DOHH2 (cell line): ENCODE measurements around the gene NR2F1-AS1.

ENCODE experiments used
- H3F3A ChIP-seq: fragments of 200-600 bp; sonication (generic), shearing (Covaris generic); 2 replicates; pipeline ENCODE4 v1.6.0; 2016; ENCODE audit warnings: antibody characterized with exemption, mild to moderate bottlenecking; ENCODE audit not compliant: control insufficient read depth, insufficient read depth
- H3K27ac ChIP-seq: fragments of 200-600 bp; sonication (generic); 2 replicates; pipeline ENCODE4 v1.5.1; 2014; ENCODE audit warnings: low read depth, mild to moderate bottlenecking, low read length, moderate library complexity
- H3K27me3 ChIP-seq: fragments of 200-600 bp; sonication (generic); 2 replicates; pipeline ENCODE4 v1.6.1; 2014; ENCODE audit warnings: mild to moderate bottlenecking, low read length, mixed read lengths; ENCODE audit not compliant: control insufficient read depth
- H3K36me3 ChIP-seq: fragments of 200-600 bp; sonication (generic); 2 replicates; pipeline ENCODE4 v1.6.1; 2014; ENCODE audit warnings: mild to moderate bottlenecking, low read length, moderate library complexity, mixed read lengths; ENCODE audit not compliant: control insufficient read depth
- H3K4me1 ChIP-seq: fragments of 200-600 bp; sonication (generic); 2 replicates; pipeline ENCODE4 v1.6.1; 2014; ENCODE audit warnings: mild to moderate bottlenecking, low read length, mixed read lengths; ENCODE audit not compliant: control insufficient read depth
- H3K4me2 ChIP-seq: fragments of 200-600 bp; sonication (generic); 2 replicates; pipeline ENCODE4 v1.6.0; 2014; ENCODE audit warnings: mild to moderate bottlenecking, low read length, moderate library complexity
- H3K4me3 ChIP-seq: fragments of 200-600 bp; sonication (generic); 2 replicates; pipeline ENCODE4 v1.5.1; 2014; ENCODE audit warnings: mild to moderate bottlenecking, low read length, mixed read lengths
- H3K79me2 ChIP-seq: fragments of 200-600 bp; sonication (generic); 2 replicates; pipeline ENCODE4 v1.6.1; 2014; ENCODE audit warnings: mild to moderate bottlenecking, low read length, mixed read lengths; ENCODE audit not compliant: control insufficient read depth
- H3K9me2 ChIP-seq: fragments of 200-600 bp; sonication (generic); replicated peaks from 2 replicates; pipeline ENCODE4 v1.6.1; 2014; ENCODE audit warnings: mild to moderate bottlenecking, low read length, mixed read lengths; ENCODE audit not compliant: control insufficient read depth
- H3K9me3 ChIP-seq: fragments of 200-600 bp; sonication (generic); 2 replicates; pipeline ENCODE4 v1.6.1; 2014; ENCODE audit warnings: antibody characterized with exemption, low read length, mixed read lengths; ENCODE audit not compliant: control insufficient read depth, insufficient read depth
- H4K20me1 ChIP-seq: fragments of 200-600 bp; sonication (generic); 2 replicates; pipeline ENCODE4 v1.6.0; 2014; ENCODE audit warnings: low read depth, mild to moderate bottlenecking, antibody characterized with exemption, low read length, moderate library complexity; ENCODE audit not compliant: control insufficient read depth, insufficient read depth
- EZH2phosphoT487 ChIP-seq: fragments of 200-600 bp; sonication (generic); IDR thresholded peaks from 2 replicates; pipeline ENCODE4 v1.6.1; 2017; ENCODE audit warnings: borderline replicate concordance, mild to moderate bottlenecking, antibody characterized with exemption, low read length, moderate library complexity, mixed read lengths
- TF ChIP-seq, protein P1 (sequence below): fragments of 200-600 bp; sonication (generic); IDR thresholded peaks from one replicate; pipeline ENCODE4 v1.5.1; 2014; ENCODE audit warnings: antibody characterized with exemption, mild to moderate bottlenecking, low read depth, low read length; ENCODE audit not compliant: poor library complexity, severe bottlenecking

The NR2F1-AS1 gene

DNA sequence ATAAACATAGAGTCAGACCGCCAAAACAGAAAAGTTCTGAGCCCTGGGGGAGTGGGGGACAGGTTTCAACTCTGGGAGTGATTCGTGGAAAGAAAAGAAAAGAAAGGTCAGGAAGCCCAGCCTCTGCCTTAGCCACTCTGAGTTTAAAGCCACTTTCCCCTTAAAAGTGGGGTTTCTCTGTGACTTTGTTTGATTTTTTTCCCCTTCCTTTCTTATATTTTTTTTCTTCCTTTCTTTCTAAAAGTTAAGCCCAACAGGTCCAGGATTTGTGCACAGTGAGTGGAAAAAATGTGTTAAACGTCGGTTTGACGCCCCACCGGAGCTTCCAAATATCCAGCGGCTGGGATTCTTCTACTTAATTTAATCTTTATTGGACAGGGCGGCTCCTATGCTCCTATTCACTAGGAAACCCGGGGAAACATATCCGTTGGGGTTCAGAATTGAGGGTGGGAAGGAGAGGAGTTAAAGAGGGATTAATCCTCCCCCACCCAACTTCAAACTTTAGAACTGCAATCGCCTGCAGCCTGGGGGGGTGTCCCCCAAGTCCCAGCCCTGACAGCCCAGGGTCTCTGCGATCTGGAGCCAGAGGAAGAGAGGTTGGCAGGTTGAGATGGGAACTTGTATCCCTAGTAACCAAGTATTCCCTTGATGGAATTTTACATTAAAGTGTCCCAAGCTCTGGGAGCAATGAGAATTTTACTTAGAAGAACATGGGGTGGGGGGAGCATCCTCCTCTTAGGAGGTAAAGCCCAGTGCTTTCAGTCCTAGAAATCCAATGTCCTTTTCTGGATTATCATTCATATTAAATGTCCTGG is 6.3 kb downstream of the NR2F1-AS1 start:
- Histone ChIP-seq H3F3A (no peaks in the 10 kb centered on the region), H3K9me3 (no peaks in the 10 kb centered on the region), H3K79me2 (no peaks in the 10 kb centered on the region), H3K27ac (no peak overlapping the region), H4K20me1 (no peaks in the 10 kb centered on the region), H3K4me1 (no peaks in the 10 kb centered on the region), H3K4me3 (no peak overlapping the region), H3K9me2 (no peaks in the 10 kb centered on the region), H3K4me2 (no peak overlapping the region), H3K36me3 (no peaks in the 10 kb centered on the region), H3K27me3 (peaks cover 48% of the 10 kb centered on the region)
- TF ChIP-seq EZH2phosphoT487, result no peak
- TF ChIP-seq, protein P1, sequence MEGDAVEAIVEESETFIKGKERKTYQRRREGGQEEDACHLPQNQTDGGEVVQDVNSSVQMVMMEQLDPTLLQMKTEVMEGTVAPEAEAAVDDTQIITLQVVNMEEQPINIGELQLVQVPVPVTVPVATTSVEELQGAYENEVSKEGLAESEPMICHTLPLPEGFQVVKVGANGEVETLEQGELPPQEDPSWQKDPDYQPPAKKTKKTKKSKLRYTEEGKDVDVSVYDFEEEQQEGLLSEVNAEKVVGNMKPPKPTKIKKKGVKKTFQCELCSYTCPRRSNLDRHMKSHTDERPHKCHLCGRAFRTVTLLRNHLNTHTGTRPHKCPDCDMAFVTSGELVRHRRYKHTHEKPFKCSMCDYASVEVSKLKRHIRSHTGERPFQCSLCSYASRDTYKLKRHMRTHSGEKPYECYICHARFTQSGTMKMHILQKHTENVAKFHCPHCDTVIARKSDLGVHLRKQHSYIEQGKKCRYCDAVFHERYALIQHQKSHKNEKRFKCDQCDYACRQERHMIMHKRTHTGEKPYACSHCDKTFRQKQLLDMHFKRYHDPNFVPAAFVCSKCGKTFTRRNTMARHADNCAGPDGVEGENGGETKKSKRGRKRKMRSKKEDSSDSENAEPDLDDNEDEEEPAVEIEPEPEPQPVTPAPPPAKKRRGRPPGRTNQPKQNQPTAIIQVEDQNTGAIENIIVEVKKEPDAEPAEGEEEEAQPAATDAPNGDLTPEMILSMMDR, result no peak

DNA sequence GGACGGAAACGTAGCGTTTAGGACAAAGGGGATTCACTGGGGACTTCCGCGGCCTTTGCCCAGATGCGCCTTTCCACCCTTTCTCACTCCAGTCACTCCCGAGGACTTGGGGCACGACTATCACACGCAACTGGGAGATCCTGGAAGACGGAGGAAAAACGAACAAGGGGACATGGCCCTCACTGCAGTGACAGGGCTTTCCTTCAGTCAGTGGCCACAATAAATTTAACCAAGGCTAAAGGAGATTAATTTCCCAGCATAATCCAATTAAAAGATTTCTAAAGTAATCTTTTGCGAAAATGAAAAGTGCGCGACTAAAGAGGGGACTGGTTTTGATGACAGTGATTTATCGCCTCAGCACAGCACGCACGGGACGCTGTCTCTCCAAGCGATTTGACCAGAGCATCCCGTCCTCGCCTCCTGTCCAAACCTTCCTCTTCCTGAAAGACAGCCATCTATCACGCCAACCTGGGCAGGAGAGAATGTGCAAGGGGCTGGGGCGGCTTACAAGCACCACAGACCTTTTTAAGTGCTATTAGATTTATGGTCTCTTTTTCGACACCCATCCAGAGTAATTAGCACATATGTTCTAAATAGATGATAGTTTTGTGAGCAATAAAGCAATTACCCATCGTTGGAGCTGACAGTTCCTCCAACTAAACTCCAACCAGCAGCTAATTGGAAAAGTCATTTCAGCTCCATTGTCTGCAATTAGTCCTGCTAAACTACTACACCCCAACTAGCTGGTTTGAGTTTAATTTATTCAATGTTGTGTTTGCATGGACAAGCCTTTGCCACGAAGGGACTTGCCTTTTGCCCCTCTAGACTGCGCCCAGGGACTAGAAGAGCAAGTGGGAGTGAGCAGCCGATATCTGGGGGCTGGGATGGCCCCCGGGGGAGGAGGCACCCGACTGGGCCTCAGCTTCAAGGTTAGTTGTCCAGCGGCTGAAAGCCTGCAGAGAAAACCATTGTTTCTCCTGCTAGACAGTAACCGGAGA is 7.4 kb downstream of the NR2F1-AS1 start:
- TF ChIP-seq, protein P1, result no peak
- no peak for TF ChIP-seq EZH2phosphoT487
- no peaks in the 10 kb centered on the region for H3F3A ChIP-seq
- no peaks in the 10 kb centered on the region for H4K20me1 ChIP-seq
- no peaks in the 10 kb centered on the region for H3K79me2 ChIP-seq
- H3K9me3 ChIP-seq, result no peaks in the 10 kb centered on the region
- no peak overlapping the region for H3K4me2 ChIP-seq
- peaks cover 53% of the 10 kb centered on the region for H3K27me3 ChIP-seq
- no peaks in the 10 kb centered on the region for H3K4me1 ChIP-seq
- H3K9me2 ChIP-seq, result no peaks in the 10 kb centered on the region
- no peak overlapping the region for H3K27ac ChIP-seq
- H3K4me3 ChIP-seq, result no peak overlapping the region
- H3K36me3 ChIP-seq, result no peaks in the 10 kb centered on the region

DNA sequence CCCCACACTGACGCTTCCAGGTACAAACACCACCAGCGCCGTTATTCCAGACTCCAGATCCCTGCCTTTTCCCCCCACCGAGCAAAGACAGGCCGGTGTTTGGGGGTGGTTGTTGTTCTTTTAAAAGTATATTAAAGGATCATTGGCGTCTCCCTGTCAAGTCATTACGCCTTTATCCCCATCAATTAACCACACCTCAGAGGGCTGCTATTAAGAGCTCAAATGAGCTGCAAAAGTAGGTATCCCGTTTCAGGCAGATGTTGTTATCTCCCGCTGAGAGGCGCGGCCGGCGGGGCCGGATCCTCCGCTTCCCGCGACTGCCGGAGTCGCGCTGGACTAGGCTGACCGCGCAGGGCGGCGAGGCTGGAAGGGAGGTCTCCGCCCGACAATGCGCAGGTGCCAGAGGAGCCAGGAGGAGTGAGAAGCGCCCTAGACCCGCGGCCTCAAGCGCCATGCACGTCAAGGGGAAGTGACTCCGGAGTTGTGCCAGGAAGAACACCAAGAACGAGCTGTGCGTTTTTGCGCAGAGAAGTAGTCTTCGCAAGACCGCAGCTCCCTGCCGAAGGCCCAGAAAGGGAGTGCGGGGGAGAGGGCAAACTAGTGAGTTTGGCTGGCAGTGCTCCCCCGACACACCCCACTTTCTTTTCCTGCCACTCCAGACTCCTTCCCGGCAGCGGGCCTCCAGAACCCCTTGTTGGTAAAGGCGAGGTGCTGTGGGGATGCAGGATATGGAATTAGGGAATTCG is 8.2 kb downstream of the NR2F1-AS1 start:
- no peaks in the 10 kb centered on the region for H3K9me3 ChIP-seq
- TF ChIP-seq, protein P1, result no peak
- no peak for TF ChIP-seq EZH2phosphoT487

More for the DNA sequence above, 8.2 kb downstream of the NR2F1-AS1 start:
- Histone ChIP-seq H3K4me1 (no peaks in the 10 kb centered on the region), H3K9me2 (no peaks in the 10 kb centered on the region), H3F3A (no peaks in the 10 kb centered on the region), H3K27me3 (peaks cover 49% of the 10 kb centered on the region), H3K27ac (no peak overlapping the region), H3K4me3 (no peak overlapping the region), H3K79me2 (no peaks in the 10 kb centered on the region), H3K4me2 (no peak overlapping the region), H3K36me3 (no peaks in the 10 kb centered on the region), H4K20me1 (no peaks in the 10 kb centered on the region)
